GM18909 (cell line): ENCODE data around the gene RASGRF2.

ENCODE experiments used
- ATAC-seq: cut with Tn5 transposase; IDR thresholded peaks from one replicate; pipeline ENCODE4 v1.9.1; 2021; ENCODE audit warnings: mild to moderate bottlenecking; ENCODE audit not compliant: unreplicated experiment, poor library complexity

The RASGRF2 gene

GRCh38 chr5:81156732-81157131 is 196.6 kb downstream of the RASGRF2 start:
- no peak for ATAC-seq

GRCh38 chr5:81161012-81161601 is 200.9 kb downstream of the RASGRF2 start:
- peak; percentile 69 for ATAC-seq

GRCh38 chr5:81162501-81162900 is 202.3 kb downstream of the RASGRF2 start:
- ATAC-seq, result no peak

GRCh38 chr5:81163651-81164050 is 203.5 kb downstream of the RASGRF2 start:
- no peak for ATAC-seq

GRCh38 chr5:81164476-81164875 is 204.3 kb downstream of the RASGRF2 start:
- ATAC-seq, result no peak

GRCh38 chr5:81164936-81165335 is 204.8 kb downstream of the RASGRF2 start:
- ATAC-seq, result no peak

- ATAC-seq, result peak; percentile 82
Observed at GRCh38 chr5:81165493-81166119, 205.4 kb downstream of the RASGRF2 start.

GRCh38 chr5:81166430-81166829 is 206.3 kb downstream of the RASGRF2 start:
- ATAC-seq, result no peak

GRCh38 chr5:81167078-81167477 is 206.9 kb downstream of the RASGRF2 start:
- no peak for ATAC-seq

GRCh38 chr5:81167544-81167943 is 207.4 kb downstream of the RASGRF2 start:
- no peak for ATAC-seq

- no peak for ATAC-seq
Observed at GRCh38 chr5:81169924-81170323, 209.8 kb downstream of the RASGRF2 start.

GRCh38 chr5:81171769-81172168 is 211.6 kb downstream of the RASGRF2 start:
- no peak for ATAC-seq

- no peak for ATAC-seq
Observed at GRCh38 chr5:81172710-81173109, 212.5 kb downstream of the RASGRF2 start.

- ATAC-seq, result no peak
Observed at GRCh38 chr5:81177061-81177460, 216.9 kb downstream of the RASGRF2 start.

GRCh38 chr5:81179959-81180358 is 219.8 kb downstream of the RASGRF2 start:
- ATAC-seq, result no peak

- no peak for ATAC-seq
Observed at GRCh38 chr5:81180780-81181460, 220.8 kb downstream of the RASGRF2 start.

GRCh38 chr5:81181576-81182316 is 221.6 kb downstream of the RASGRF2 start:
- no peak for ATAC-seq

GRCh38 chr5:81182396-81183390 is 222.5 kb downstream of the RASGRF2 start:
- no peak for ATAC-seq

GRCh38 chr5:81183811-81184748 is 223.9 kb downstream of the RASGRF2 start:
- ATAC-seq, result no peak
